PC-9 (cell line): Measurements from ENCODE around the gene IFNG-AS1. TPM values are rescaled to one million over a fixed set of nuclear protein-coding genes. Genes with fewer than 3 reads are reported as not detected.

Experiments used
- BruUV-seq: library from RNA; stranded (reverse); fragments of 400-500 nt; replicated peaks from 2 replicates; lab custom pipeline; 2021; lab: Mats Ljungman, UMichigan
- CTCF ChIA-PET: fragments of 300-600 bp; sonication (Branson Sonifier 250); formaldehyde crosslinking; loops from one replicate; lab custom pipeline; 2022; ENCODE audit warnings: antibody characterized with exemption; lab: Charles Lee
- POLR2A ChIA-PET: fragments of 300-600 bp; sonication (Branson Sonifier 250); formaldehyde crosslinking; loops from one replicate; lab custom pipeline; 2022; ENCODE audit warnings: antibody characterized with exemption; ENCODE audit not compliant: unreplicated experiment; lab: Charles Lee
- DNase-seq, 2 experiments: peaks; one replicate each; pipeline versions ENCODE4 v3.0.0 to v3.0.0-alpha.2; 2015 to 2022; ENCODE audit warnings: mixed read lengths in 1 of 2
- H2AFZ ChIP-seq: fragments of 200-600 bp; sonication (generic); 2 replicates; pipeline ENCODE4 v1.8.1; 2017; ENCODE audit warnings: antibody characterized with exemption
- H3F3A ChIP-seq: fragments of 200-600 bp; sonication (generic); 2 replicates; pipeline ENCODE4 v1.8.1; 2017; ENCODE audit warnings: antibody characterized with exemption, mild to moderate bottlenecking, low read depth; ENCODE audit not compliant: insufficient read depth
- H3K27ac ChIP-seq: fragments of 200-600 bp; sonication (generic); 2 replicates; pipeline ENCODE4 v1.6.1; 2016; ENCODE audit warnings: mixed run types
- H3K27me3 ChIP-seq: fragments of 200-600 bp; sonication (generic); 2 replicates; pipeline ENCODE4 v1.6.1; 2016; ENCODE audit warnings: low read depth, mixed run types; ENCODE audit not compliant: insufficient read depth
- H3K36me3 ChIP-seq: fragments of 200-600 bp; sonication (generic); 2 replicates; pipeline ENCODE4 v1.6.1; 2016; ENCODE audit warnings: low read depth, mixed run types
- H3K4me1 ChIP-seq: fragments of 200-600 bp; sonication (generic); replicated peaks from 2 replicates; pipeline ENCODE4 v1.6.1; 2016; ENCODE audit warnings: mixed run types; ENCODE audit not compliant: insufficient read depth
- H3K4me2 ChIP-seq: fragments of 200-600 bp; sonication (generic); 2 replicates; pipeline ENCODE4 v1.6.1; 2017; ENCODE audit warnings: mixed run types
- H3K4me3 ChIP-seq: fragments of 200-600 bp; sonication (generic); 2 replicates; pipeline ENCODE4 v1.6.1; 2016; ENCODE audit warnings: mixed run types
- H3K79me2 ChIP-seq: fragments of 200-600 bp; sonication (generic); 2 replicates; pipeline ENCODE4 v1.6.1; 2017; ENCODE audit warnings: low read depth, mixed run types
- H3K9me2 ChIP-seq: fragments of 200-600 bp; sonication (generic); 2 replicates; pipeline ENCODE4 v1.8.1; 2017; ENCODE audit warnings: mild to moderate bottlenecking; ENCODE audit not compliant: insufficient read depth
- H3K9me3 ChIP-seq: fragments of 200-600 bp; sonication (generic); 2 replicates; pipeline ENCODE4 v1.8.1; 2016; ENCODE audit warnings: low read depth; ENCODE audit not compliant: insufficient read depth
- H4K20me1 ChIP-seq: fragments of 200-600 bp; sonication (generic); 2 replicates; pipeline ENCODE4 v1.8.1; 2017; ENCODE audit not compliant: insufficient read depth
- CTCF ChIP-seq: fragments of 200-600 bp; sonication (generic); conservative IDR thresholded peaks from 2 replicates; pipeline ENCODE4 v1.6.1; 2017; ENCODE audit warnings: mixed run types, antibody characterized with exemption, mild to moderate bottlenecking, moderate library complexity
- EZH2 ChIP-seq: fragments of 200-600 bp; sonication (generic); IDR thresholded peaks from 2 replicates; pipeline ENCODE4 v1.8.0; 2017; ENCODE audit warnings: antibody characterized with exemption, low read depth
- intact Hi-C: fragments of 100-400 bp; cut with micrococcal nuclease; formaldehyde crosslinking; loops from one replicate; pipeline ENCODE4 v1.10.0; 2022; ENCODE audit not compliant: unreplicated experiment
- total RNA-seq: library from RNA; stranded (reverse); gene quantifications from 2 replicates; pipeline ENCODE4 v1.2.3, GENCODE V29; 2021

IFNG-AS1 gene
- total RNA-seq, 1 experiment from 2014 or later, result not detected

- no peaks in the 10 kb centered on the region; the same call in 1 of the 2 replicates for H3K9me3 ChIP-seq
- no peak overlapping the region for H3K4me3 ChIP-seq
- intact Hi-C loops, result no loop called here
- no peaks in the 10 kb centered on the region for H3K79me2 ChIP-seq
- H4K20me1 ChIP-seq, result no peaks in the 10 kb centered on the region
- no peaks in the 10 kb centered on the region for H3K9me2 ChIP-seq
- no peaks in the 10 kb centered on the region for H3K36me3 ChIP-seq
- no peak overlapping the region for H2AFZ ChIP-seq
- CTCF ChIA-PET, result no interaction called here
- H3K27me3 ChIP-seq, result no peaks in the 10 kb centered on the region
- peaks cover 13% of the 10 kb centered on the region for H3K4me1 ChIP-seq
- H3K27ac ChIP-seq, result no peak overlapping the region
- POLR2A ChIA-PET, result no interaction called here
- H3K4me2 ChIP-seq, result no peak overlapping the region
- no TSS peak for BruUV-seq
- TF ChIP-seq CTCF, result no peak
- no peak for TF ChIP-seq EZH2
- DNase-seq, result no peak
- no peaks in the 10 kb centered on the region for H3F3A ChIP-seq
Measured at GRCh38 chr12:67977668-67978067, 11.6 kb upstream of the IFNG-AS1 start.

- intact Hi-C loops, result no loop called here
- CTCF ChIA-PET, result no interaction called here
Measured at GRCh38 chr12:67980391-67980790, 8.9 kb upstream of the IFNG-AS1 start.

GRCh38 chr12:67981287-67982162 is 7.7 kb upstream of the IFNG-AS1 start:
- DNase-seq, result peak; percentile 35 to 72
- no TSS peak for BruUV-seq
- Histone ChIP-seq H2AFZ (peak overlapping the region; percentile 25; the same call in 1 of the 2 replicates), H3K9me3 (no peaks in the 10 kb centered on the region; the same call in 1 of the 2 replicates), H3K36me3 (no peaks in the 10 kb centered on the region), H4K20me1 (no peaks in the 10 kb centered on the region), H3K4me2 (peak overlapping the region; percentile 8; the same call in 1 of the 2 replicates), H3K79me2 (no peaks in the 10 kb centered on the region), H3K4me1 (peaks cover 13% of the 10 kb centered on the region), H3K27ac (peak overlapping the region; percentile 73), H3K27me3 (no peaks in the 10 kb centered on the region), H3K4me3 (no peak overlapping the region), H3K9me2 (no peaks in the 10 kb centered on the region), H3F3A (no peaks in the 10 kb centered on the region)
- ChIA-PET CTCF (no interaction called here), POLR2A (interaction anchor here (0.6 kb wide), 1 partner anchor 462 kb away, joined by 4 read pairs; no protein-coding TSS in a partner anchor)
- intact Hi-C loops, result no loop called here
- no peak for TF ChIP-seq CTCF
- TF ChIP-seq EZH2, result no peak

More at GRCh38 chr12:67980391-67980790, 8.9 kb upstream of the IFNG-AS1 start:
- TF ChIP-seq CTCF (no peak), EZH2 (no peak)
- Histone ChIP-seq H2AFZ (no peak overlapping the region), H3K9me2 (no peaks in the 10 kb centered on the region), H3K4me2 (no peak overlapping the region), H3K36me3 (no peaks in the 10 kb centered on the region), H3K4me1 (peaks cover 13% of the 10 kb centered on the region), H3K27ac (peak overlapping the region; percentile 73), H3K4me3 (no peak overlapping the region), H3K9me3 (no peaks in the 10 kb centered on the region; the same call in 1 of the 2 replicates), H3K79me2 (no peaks in the 10 kb centered on the region), H3K27me3 (no peaks in the 10 kb centered on the region), H4K20me1 (no peaks in the 10 kb centered on the region), H3F3A (no peaks in the 10 kb centered on the region)
- POLR2A ChIA-PET, result no interaction called here
- no peak for DNase-seq
- BruUV-seq, result no TSS peak
